ENCODE results near the gene P4HB. TPM values are rescaled to one million over a fixed set of nuclear protein-coding genes. Genes with fewer than 3 reads are reported as not detected.
A peak's percentile ranks its signal among the peaks of the same experiment; 100 is the strongest.

Gene P4HB
- total and polyA plus RNA-seq, 10 of the 15 experiments (the other 5 are each of a cell fraction or from before 2014, with no cell fraction given), result 4.7 to 549 (median 361) TPM

- ChIA-PET RAD21 (ENCODE audit: unreplicated experiment) (no interaction called here), CTCF (interaction anchor here (1.3 to 2.5 kb wide), 2 partner anchors 14 to 25 kb away, joined by 3 to 10 read pairs; no protein-coding TSS in a partner anchor), POLR2A (interaction anchor here (2.2 to 3.5 kb wide), 2 partner anchors 25 to 57 kb away, joined by 13 to 26 read pairs; partner anchors contain the start of genes ALYREF and ANAPC11), SMC1A (ENCODE audit: uncharacterized antibody, unreplicated experiment) (no interaction called here)
- in situ Hi-C loops (cut with MboI) (no loop called here), intact Hi-C loops (cut with micrococcal nuclease; ENCODE audit: unreplicated experiment) (no loop called here)
- no peak overlapping the region for H3K27ac ChIP-seq (ENCODE audit: control insufficient read depth, insufficient read depth)
- H4K20me1 ChIP-seq (ENCODE audit: control insufficient read depth, insufficient read depth), result 0 out of 2 replicates have a peak, but pooled peaks cover 3% of the 10 kb centered on the region
- DNase-seq (ENCODE audit: low read depth, low spot score), result no peak
- H3K27me3 ChIP-seq (replicated peaks in 1 of 2; ENCODE audit: control insufficient read depth in 2 of 2, insufficient read depth in 2 of 2, low read length in 1 of 2), result no peaks in the 10 kb centered on the region
- H2AFZ ChIP-seq (ENCODE audit: control insufficient read depth, low read depth, low read length), result no peak overlapping the region
- no peak overlapping the region for H3K9ac ChIP-seq (ENCODE audit: control insufficient read depth, insufficient read depth, low read length)
- no peaks in the 10 kb centered on the region for H3K9me3 ChIP-seq (replicated peaks; ENCODE audit: control insufficient read depth, insufficient read depth, low read length)
- no peak for ATAC-seq
- BruUV-seq (replicated peaks), result no TSS peak
- peaks cover 9 to 24% of the 10 kb centered on the region in 2 experiments; a peak in 3 of 4 replicates for H3K36me3 ChIP-seq (ENCODE audit: control insufficient read depth in 2 of 2, insufficient read depth in 2 of 2, low read length in 1 of 2)
- peaks cover 11% of the 10 kb centered on the region for H3K4me1 ChIP-seq (ENCODE audit: control insufficient read depth, insufficient read depth, low read length)
- 74% methylated on average over 18 of the region's 28 CpGs for WGBS (ENCODE audit: insufficient coverage, insufficient replicate concordance, low lambda C conversion rate, missing lambda C conversion rate)
- peaks cover 67% of the 10 kb centered on the region for H3K79me2 ChIP-seq (ENCODE audit: control insufficient read depth, insufficient read depth, low read length)
- TF ChIP-seq KLF5 (IDR thresholded peaks at IDR 0.05; ENCODE audit: partially characterized antibody) (no peak), TCF3 (IDR thresholded peaks at IDR 0.05; ENCODE audit: borderline replicate concordance, insufficient read depth, low read depth, low read length) (peak; percentile 37; the same call in 1 of the 2 replicates), POLR2AphosphoS5 (IDR thresholded peaks at IDR 0.05; ENCODE audit: low read length) (peak; percentile 17), POU2F2 (IDR thresholded peaks at IDR 0.05; ENCODE audit: borderline replicate concordance, low read depth, low read length) (peak; percentile 31; the same call in 1 of the 3 replicates), ASH2L (IDR thresholded peaks at IDR 0.05; ENCODE audit: borderline replicate concordance, low read depth) (no peak), POLR2A (IDR thresholded peaks at IDR 0.05; ENCODE audit: low read depth, low read length) (peak; percentile 90), POLR2AphosphoS2 (IDR thresholded peaks at IDR 0.05; ENCODE audit: low read depth, low read length) (peak; percentile 74), RBBP5 (conservative IDR thresholded peaks at IDR 0.05) (no peak), CHD2 (IDR thresholded peaks at IDR 0.05; ENCODE audit: borderline replicate concordance, low read depth, low read length) (peak; percentile 49; the same call in 1 of the 2 replicates)
- no peak overlapping the region for H3K4me3 ChIP-seq
- no peak for FAIRE-seq
- H3K4me2 ChIP-seq (ENCODE audit: control insufficient read depth, insufficient read depth), result no peak overlapping the region
These were observed 7.8 kb upstream of the P4HB start for GRCh38 chr17:81867991-81868673.
